DND-41 (cell line): Measurements from ENCODE around the gene KIF14.

Source experiments
- ATAC-seq: fragments of 200-7000 bp; cut with Tn5 transposase; 3 replicates; pipeline ENCODE4 v1.9.1; 2021; ENCODE audit warnings: low read depth; ENCODE audit not compliant: insufficient read depth
- DNase-seq: peaks from one replicate; pipeline ENCODE4 v3.0.0-alpha.2; 2020
- H2AFZ ChIP-seq: 2 replicates; pipeline ENCODE4 v1.6.0; 2012; ENCODE audit warnings: low read depth, low read length
- H3K27ac ChIP-seq: 2 replicates; pipeline ENCODE4 v1.5.1; 2012; ENCODE audit warnings: low read length, inconsistent platforms
- H3K27me3 ChIP-seq: fragments of 200-600 bp; sonication (generic); 2 replicates; pipeline ENCODE4 v1.6.0; 2012; ENCODE audit warnings: low read length, mild to moderate bottlenecking, inconsistent platforms; ENCODE audit not compliant: insufficient read depth, poor library complexity
- H3K36me3 ChIP-seq: 2 replicates; pipeline ENCODE4 v1.5.1; 2012; ENCODE audit warnings: low read length, inconsistent platforms; ENCODE audit not compliant: insufficient read depth
- H3K4me1 ChIP-seq: 2 replicates; pipeline ENCODE4 v1.5.1; 2012; ENCODE audit warnings: mild to moderate bottlenecking, low read length; ENCODE audit not compliant: insufficient read depth
- H3K4me2 ChIP-seq: 2 replicates; pipeline ENCODE4 v1.6.0; 2012; ENCODE audit warnings: mild to moderate bottlenecking, moderate library complexity, low read length, inconsistent platforms; ENCODE audit not compliant: insufficient read depth
- H3K4me3 ChIP-seq, 2 experiments: fragments of 200-600 bp in 1 of 2; shearing (Covaris generic) in 1 of 2; 2 replicates each; pipeline ENCODE4 v1.5.1; 2012 to 2016; ENCODE audit warnings: inconsistent platforms in 2 of 2, low read length in 2 of 2, mild to moderate bottlenecking in 2 of 2, low read depth in 1 of 2, moderate library complexity in 1 of 2
- H3K79me2 ChIP-seq: 2 replicates; pipeline ENCODE4 v1.6.0; 2012; ENCODE audit warnings: low read length, inconsistent platforms; ENCODE audit not compliant: insufficient read depth
- H3K9ac ChIP-seq: 2 replicates; pipeline ENCODE4 v1.6.0; 2012; ENCODE audit warnings: low read depth, mild to moderate bottlenecking, inconsistent platforms, low read length, moderate library complexity
- H3K9me3 ChIP-seq: 2 replicates; pipeline ENCODE4 v1.5.1; 2012; ENCODE audit warnings: low read length, moderate library complexity, mild to moderate bottlenecking, inconsistent platforms; ENCODE audit not compliant: insufficient read depth, severe bottlenecking
- H4K20me1 ChIP-seq: 2 replicates; pipeline ENCODE4 v1.6.0; 2012; ENCODE audit warnings: low read length; ENCODE audit not compliant: insufficient read depth
- EZH2 ChIP-seq: IDR thresholded peaks from 3 replicates; pipeline ENCODE4 v1.6.1; 2012; ENCODE audit warnings: borderline replicate concordance, low read depth, mild to moderate bottlenecking, moderate library complexity, low read length, inconsistent platforms; ENCODE audit not compliant: severe bottlenecking
- TF ChIP-seq, protein P1 (sequence below): IDR thresholded peaks from 2 replicates; pipeline ENCODE4 v1.5.1; 2012; ENCODE audit warnings: borderline replicate concordance, low read length, moderate library complexity, mild to moderate bottlenecking; ENCODE audit not compliant: poor library complexity, severe bottlenecking; ENCODE audit errors: extremely low read depth

Gene KIF14

GRCh38 chr1:200510228-200510623 is 110.3 kb downstream of the KIF14 start:
- no peaks in the 10 kb centered on the region for H4K20me1 ChIP-seq
- no peak overlapping the region for H3K4me2 ChIP-seq
- H3K36me3 ChIP-seq, result no peaks in the 10 kb centered on the region
- H3K4me1 ChIP-seq, result no peaks in the 10 kb centered on the region
- H3K27ac ChIP-seq, result no peak overlapping the region
- peaks cover 10% of the 10 kb centered on the region for H3K27me3 ChIP-seq
- no peak overlapping the region for H3K9ac ChIP-seq
- peak; percentile 98 for ATAC-seq
- peak; percentile 74 for DNase-seq
- no peaks in the 10 kb centered on the region for H3K9me3 ChIP-seq
- no peaks in the 10 kb centered on the region for H3K79me2 ChIP-seq
- TF ChIP-seq EZH2, result no peak
- TF ChIP-seq, protein P1, sequence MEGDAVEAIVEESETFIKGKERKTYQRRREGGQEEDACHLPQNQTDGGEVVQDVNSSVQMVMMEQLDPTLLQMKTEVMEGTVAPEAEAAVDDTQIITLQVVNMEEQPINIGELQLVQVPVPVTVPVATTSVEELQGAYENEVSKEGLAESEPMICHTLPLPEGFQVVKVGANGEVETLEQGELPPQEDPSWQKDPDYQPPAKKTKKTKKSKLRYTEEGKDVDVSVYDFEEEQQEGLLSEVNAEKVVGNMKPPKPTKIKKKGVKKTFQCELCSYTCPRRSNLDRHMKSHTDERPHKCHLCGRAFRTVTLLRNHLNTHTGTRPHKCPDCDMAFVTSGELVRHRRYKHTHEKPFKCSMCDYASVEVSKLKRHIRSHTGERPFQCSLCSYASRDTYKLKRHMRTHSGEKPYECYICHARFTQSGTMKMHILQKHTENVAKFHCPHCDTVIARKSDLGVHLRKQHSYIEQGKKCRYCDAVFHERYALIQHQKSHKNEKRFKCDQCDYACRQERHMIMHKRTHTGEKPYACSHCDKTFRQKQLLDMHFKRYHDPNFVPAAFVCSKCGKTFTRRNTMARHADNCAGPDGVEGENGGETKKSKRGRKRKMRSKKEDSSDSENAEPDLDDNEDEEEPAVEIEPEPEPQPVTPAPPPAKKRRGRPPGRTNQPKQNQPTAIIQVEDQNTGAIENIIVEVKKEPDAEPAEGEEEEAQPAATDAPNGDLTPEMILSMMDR, result peak; percentile 91
- no peak overlapping the region for H3K4me3 ChIP-seq
- no peak overlapping the region for H2AFZ ChIP-seq

DNA sequence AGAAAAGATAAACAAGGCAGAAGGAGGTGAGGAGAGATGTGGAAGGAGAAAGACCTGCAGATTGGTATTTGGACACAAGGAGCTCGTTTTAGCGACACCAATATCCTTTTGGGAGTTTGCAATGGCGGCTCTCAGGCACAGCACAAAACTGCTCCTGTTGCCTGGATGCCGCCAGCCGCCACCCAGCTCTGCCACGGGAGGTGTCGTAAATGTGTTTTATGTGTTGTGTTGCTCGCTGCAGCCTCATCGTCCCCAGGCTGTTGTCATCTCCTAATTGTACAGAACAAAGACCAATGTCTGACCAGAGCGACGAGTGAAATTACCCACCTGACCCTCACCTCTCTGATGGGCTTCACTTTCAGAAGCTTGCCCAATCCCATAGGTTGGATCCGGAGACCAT is 114.1 kb downstream of the KIF14 start:
- DNase-seq, result no peak
- Histone ChIP-seq H3K9ac (no peak overlapping the region), H3K4me1 (no peaks in the 10 kb centered on the region), H4K20me1 (no peaks in the 10 kb centered on the region), H3K27ac (no peak overlapping the region), H3K4me2 (no peak overlapping the region), H3K9me3 (no peaks in the 10 kb centered on the region), H3K36me3 (no peaks in the 10 kb centered on the region), H3K27me3 (peaks cover 10% of the 10 kb centered on the region), H2AFZ (no peak overlapping the region), H3K79me2 (no peaks in the 10 kb centered on the region), H3K4me3 (no peak overlapping the region)
- ATAC-seq, result no peak
- TF ChIP-seq, protein P1, result no peak
- TF ChIP-seq EZH2, result no peak

- H3K4me2 ChIP-seq, result no peak overlapping the region
- H3K27ac ChIP-seq, result no peak overlapping the region
- H4K20me1 ChIP-seq, result no peaks in the 10 kb centered on the region
- H3K9me3 ChIP-seq, result no peaks in the 10 kb centered on the region
- H2AFZ ChIP-seq, result no peak overlapping the region
- no peaks in the 10 kb centered on the region for H3K79me2 ChIP-seq
- no peaks in the 10 kb centered on the region for H3K4me1 ChIP-seq
- TF ChIP-seq, protein P1, result no peak
- no peak overlapping the region for H3K9ac ChIP-seq
- H3K4me3 ChIP-seq, result no peak overlapping the region
- ATAC-seq (no peak), DNase-seq (no peak)
- no peaks in the 10 kb centered on the region for H3K36me3 ChIP-seq
- H3K27me3 ChIP-seq, result peaks cover 10% of the 10 kb centered on the region
Observed at GRCh38 chr1:200505257-200505656, 115.3 kb downstream of the KIF14 start.
